Left ventricle myocardium inferior (tissue), 1 donor: ENCODE data around the gene COG1. TPM values are rescaled to one million over a fixed set of nuclear protein-coding genes. Genes with fewer than 3 reads are reported as not detected.

Experiments
- DNase-seq: peaks from one replicate; pipeline ENCODE4 v3.0.0-alpha.2; 2020
- H3K27ac ChIP-seq: fragments of 200-600 bp; replicated peaks from 2 replicates; pipeline ENCODE4 v1.8.0; 2021
- H3K27me3 ChIP-seq: fragments of 200-600 bp; 2 replicates; pipeline ENCODE4 v1.8.0; 2021; ENCODE audit warnings: low read depth
- H3K36me3 ChIP-seq: fragments of 200-600 bp; 2 replicates; pipeline ENCODE4 v1.8.0; 2021
- H3K4me1 ChIP-seq: fragments of 200-600 bp; 2 replicates; pipeline ENCODE4 v1.8.0; 2021
- H3K4me3 ChIP-seq: fragments of 200-600 bp; 2 replicates; pipeline ENCODE4 v1.8.0; 2021; ENCODE audit warnings: mild to moderate bottlenecking, moderate library complexity
- H3K9me3 ChIP-seq: fragments of 200-600 bp; replicated peaks from 2 replicates; pipeline ENCODE4 v1.8.0; 2021
- intact Hi-C: fragments of 100-400 bp; cut with micrococcal nuclease; formaldehyde crosslinking; loops from one replicate; pipeline ENCODE4 v1.11.0; 2022
- total RNA-seq: library from RNA; stranded (reverse); fragmentation: NEBNext Ultra II Directional; extraction: Animal tissue kit (Norgen Biotek cat#: 25700); gene quantifications from one replicate; pipeline ENCODE4 v1.2.1, GENCODE V29; 2021
- TF ChIP-seq, protein P1 (sequence below): fragments of 200-600 bp; IDR thresholded peaks from 2 replicates; pipeline ENCODE4 v1.8.0; 2021; ENCODE audit warnings: antibody characterized with exemption, mild to moderate bottlenecking, borderline replicate concordance
- donor health status: DM: no; HTN: yes; CAD: no; lungs with severe emphysema.

Gene COG1
- total RNA-seq, 1 donor from 2014 or later, result 44.7 TPM

DNA sequence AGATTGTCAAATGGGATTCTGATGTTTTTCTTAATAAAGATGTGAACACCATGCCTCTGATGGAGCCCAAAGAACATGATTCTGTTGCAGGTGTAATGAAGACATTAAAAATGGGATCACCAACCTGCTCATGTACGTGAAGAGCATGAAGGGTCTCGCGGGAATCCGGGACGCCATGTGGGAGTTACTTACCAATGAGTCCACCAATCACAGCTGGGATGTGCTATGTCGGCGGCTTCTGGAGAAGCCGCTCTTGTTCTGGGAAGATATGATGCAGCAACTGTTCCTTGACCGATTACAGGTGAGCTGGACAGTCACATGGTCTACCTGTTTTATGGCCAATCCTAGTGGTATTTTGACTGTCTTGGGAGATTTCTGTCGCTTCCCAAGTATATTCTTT, 7.6 kb downstream of the COG1 start:
- Histone ChIP-seq H3K9me3 (no peaks in the 10 kb centered on the region), H3K4me3 (no peak overlapping the region), H3K4me1 (peaks cover 42% of the 10 kb centered on the region), H3K27me3 (no peaks in the 10 kb centered on the region), H3K27ac (no peak overlapping the region), H3K36me3 (peaks cover 90% of the 10 kb centered on the region)
- intact Hi-C loops, result no loop called here
- DNase-seq, result no peak
- TF ChIP-seq, protein P1, sequence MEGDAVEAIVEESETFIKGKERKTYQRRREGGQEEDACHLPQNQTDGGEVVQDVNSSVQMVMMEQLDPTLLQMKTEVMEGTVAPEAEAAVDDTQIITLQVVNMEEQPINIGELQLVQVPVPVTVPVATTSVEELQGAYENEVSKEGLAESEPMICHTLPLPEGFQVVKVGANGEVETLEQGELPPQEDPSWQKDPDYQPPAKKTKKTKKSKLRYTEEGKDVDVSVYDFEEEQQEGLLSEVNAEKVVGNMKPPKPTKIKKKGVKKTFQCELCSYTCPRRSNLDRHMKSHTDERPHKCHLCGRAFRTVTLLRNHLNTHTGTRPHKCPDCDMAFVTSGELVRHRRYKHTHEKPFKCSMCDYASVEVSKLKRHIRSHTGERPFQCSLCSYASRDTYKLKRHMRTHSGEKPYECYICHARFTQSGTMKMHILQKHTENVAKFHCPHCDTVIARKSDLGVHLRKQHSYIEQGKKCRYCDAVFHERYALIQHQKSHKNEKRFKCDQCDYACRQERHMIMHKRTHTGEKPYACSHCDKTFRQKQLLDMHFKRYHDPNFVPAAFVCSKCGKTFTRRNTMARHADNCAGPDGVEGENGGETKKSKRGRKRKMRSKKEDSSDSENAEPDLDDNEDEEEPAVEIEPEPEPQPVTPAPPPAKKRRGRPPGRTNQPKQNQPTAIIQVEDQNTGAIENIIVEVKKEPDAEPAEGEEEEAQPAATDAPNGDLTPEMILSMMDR, result no peak

DNA sequence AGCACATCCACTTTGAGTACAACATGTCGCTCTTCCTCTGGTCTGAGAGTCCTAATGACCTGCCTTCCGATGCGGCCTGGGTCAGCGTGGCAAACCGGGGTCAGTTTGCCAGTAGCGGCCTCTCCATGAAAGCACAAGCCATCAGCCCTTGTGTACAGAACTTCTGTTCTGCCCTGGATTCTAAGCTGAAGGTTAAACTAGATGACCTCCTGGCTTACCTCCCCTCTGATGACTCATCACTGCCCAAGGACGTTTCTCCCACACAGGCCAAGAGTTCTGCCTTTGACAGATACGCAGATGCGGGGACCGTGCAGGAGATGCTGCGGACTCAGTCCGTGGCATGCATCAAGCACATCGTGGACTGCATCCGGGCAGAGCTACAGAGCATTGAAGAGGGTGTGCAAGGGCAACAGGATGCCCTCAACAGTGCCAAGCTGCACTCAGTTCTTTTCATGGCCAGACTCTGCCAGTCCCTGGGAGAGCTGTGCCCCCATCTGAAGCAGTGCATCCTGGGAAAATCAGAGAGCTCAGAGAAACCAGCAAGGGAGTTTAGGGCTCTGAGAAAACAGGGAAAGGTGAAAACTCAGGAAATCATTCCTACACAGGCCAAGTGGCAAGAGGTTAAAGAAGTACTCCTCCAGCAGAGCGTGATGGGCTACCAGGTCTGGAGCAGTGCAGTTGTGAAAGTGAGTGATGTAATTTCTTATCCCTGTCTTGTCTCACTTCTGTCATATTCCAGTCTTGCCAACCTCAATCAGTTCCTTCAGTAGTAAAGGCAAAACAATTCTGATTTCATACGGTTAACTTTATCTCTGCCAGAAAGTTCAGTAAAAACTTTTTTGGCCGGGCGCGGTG, 8.6 kb downstream of the COG1 start:
- Histone ChIP-seq H3K4me1 (peaks cover 38% of the 10 kb centered on the region), H3K9me3 (no peaks in the 10 kb centered on the region), H3K27me3 (no peaks in the 10 kb centered on the region), H3K36me3 (peaks cover 99% of the 10 kb centered on the region), H3K4me3 (no peak overlapping the region), H3K27ac (peak overlapping the region; percentile 69)
- DNase-seq, result no peak
- TF ChIP-seq, protein P1, result no peak
- intact Hi-C loops, result no loop called here

DNA sequence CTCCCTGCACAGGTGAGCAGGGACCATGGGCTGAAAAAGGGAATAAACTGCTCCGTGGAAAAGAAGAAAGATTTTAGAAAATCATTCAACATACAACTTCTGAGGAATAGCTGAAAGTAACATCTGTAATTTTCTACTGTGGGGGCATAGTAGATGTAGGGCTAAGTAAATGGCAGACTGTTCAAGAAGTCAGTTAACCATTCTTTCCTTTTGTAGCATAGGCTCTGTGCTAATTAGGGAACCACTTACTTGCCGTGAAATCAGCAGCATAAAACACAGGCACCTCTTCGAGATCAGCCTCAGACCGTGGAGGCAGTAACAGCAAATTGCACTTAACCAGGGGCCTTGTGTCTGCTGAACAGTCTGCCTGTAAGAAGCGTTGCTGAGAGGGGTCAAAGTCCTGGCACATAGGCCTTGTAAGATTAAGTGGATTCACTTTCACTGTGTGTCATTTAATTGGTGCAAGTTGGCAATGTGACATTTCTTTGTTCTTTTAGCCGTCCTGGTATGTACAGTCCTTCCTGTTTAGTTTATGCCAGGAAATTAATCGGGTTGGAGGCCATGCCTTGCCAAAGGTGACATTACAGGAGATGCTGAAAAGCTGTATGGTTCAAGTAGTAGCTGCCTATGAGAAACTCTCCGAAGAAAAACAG, 10.4 kb downstream of the COG1 start:
- TF ChIP-seq, protein P1, result no peak
- intact Hi-C loops, result no loop called here
- no peak for DNase-seq
- peak overlapping the region; percentile 86 for H3K27ac ChIP-seq
- H3K4me3 ChIP-seq, result no peak overlapping the region
- peaks cover 99% of the 10 kb centered on the region for H3K36me3 ChIP-seq
- H3K4me1 ChIP-seq, result peaks cover 45% of the 10 kb centered on the region
- no peaks in the 10 kb centered on the region for H3K27me3 ChIP-seq
- H3K9me3 ChIP-seq, result no peaks in the 10 kb centered on the region

DNA sequence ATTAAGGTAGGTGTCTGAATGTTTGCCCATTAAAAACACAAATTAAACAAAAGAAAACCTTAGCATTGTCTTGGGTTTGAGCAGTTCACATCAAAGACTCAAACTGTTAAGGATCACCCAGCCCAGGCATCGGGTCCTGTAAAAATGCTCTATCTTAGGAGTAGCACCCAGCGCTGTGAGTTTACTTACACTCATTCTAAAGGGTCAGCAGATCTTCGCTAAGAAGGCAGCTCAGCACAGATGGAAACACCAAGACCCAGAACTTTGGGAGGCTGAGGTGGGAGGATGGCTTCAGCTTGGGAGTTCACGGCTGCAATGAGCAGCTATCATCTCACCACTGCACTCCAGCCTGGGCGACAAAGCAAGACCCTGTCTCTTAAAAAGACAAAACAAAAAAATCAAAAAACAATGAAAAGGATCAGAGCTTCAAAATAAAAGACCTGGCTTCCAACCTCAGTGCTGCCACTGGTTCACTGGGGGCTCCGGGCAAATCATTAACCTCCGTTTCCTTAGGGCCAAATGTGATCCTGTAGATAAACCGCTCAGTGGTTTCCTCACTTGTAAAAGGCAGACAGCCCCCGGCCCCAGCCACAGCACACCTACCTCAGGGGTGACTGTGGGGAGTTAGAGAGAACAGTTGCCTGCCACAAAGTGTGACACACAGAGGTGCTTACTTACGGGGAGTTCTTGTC, 11.1 kb downstream of the COG1 start:
- Histone ChIP-seq H3K27me3 (no peaks in the 10 kb centered on the region), H3K36me3 (peaks cover 99% of the 10 kb centered on the region), H3K27ac (peak overlapping the region; percentile 86), H3K4me1 (peaks cover 52% of the 10 kb centered on the region), H3K9me3 (no peaks in the 10 kb centered on the region), H3K4me3 (no peak overlapping the region)
- DNase-seq, result no peak
- intact Hi-C loops, result no loop called here
- TF ChIP-seq, protein P1, result no peak

DNA sequence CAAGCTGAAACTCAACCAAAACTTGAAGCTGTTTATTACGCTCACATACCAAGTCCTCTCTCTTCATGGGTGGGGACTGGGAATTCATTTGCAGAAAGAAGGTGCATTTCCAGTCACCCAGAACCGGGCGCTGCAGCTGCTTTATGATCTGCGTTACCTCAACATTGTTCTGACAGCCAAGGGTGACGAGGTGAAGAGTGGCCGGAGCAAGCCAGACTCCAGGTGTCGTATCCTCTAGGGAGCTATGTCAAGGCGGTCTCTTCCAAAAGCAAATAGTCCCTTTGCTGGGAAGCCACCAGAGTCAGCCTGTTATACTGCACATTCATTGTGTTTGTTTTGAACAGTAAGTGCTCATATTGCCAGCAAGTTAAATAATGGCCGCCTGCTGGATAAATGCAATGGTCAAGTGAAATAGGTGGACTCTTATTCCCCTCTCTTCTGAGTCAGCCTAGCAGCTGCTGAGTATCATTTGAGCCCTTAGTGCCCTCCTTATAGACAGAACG, 12.7 kb downstream of the COG1 start:
- no peak for DNase-seq

More for the DNA sequence above, 12.7 kb downstream of the COG1 start:
- TF ChIP-seq, protein P1, result no peak
- no peaks in the 10 kb centered on the region for H3K27me3 ChIP-seq
- H3K4me3 ChIP-seq, result no peak overlapping the region
- H3K9me3 ChIP-seq, result no peaks in the 10 kb centered on the region
- peaks cover 94% of the 10 kb centered on the region for H3K36me3 ChIP-seq
- intact Hi-C loops, result no loop called here
- no peak overlapping the region for H3K27ac ChIP-seq
- H3K4me1 ChIP-seq, result peaks cover 53% of the 10 kb centered on the region
